ENCODE measurements around the gene TMEM98. TPM values are rescaled to one million over a fixed set of nuclear protein-coding genes. Genes with fewer than 3 reads are reported as not detected.

TMEM98 gene
- total RNA-seq, 1 donor from 2014 or later = not detected

- ChIA-PET POLR2A (no interaction called here), CTCF (interaction anchor here (4.1 kb wide), 1 partner anchor 152 kb away, joined by 35 read pairs; no protein-coding TSS in a partner anchor)
- TF ChIP-seq CTCF (IDR thresholded peaks at IDR 0.05) = no peak
- no peak for ATAC-seq (ENCODE audit: low read depth)
- Mint-ChIP-seq H3K4me3 (no peak overlapping the region), H3K4me1 (peaks cover 3% of the 10 kb centered on the region), H3K27me3 (peaks cover 39% of the 10 kb centered on the region), H3K36me3 (ENCODE audit: low read depth) (no peaks in the 10 kb centered on the region), H3K27ac (no peak overlapping the region), H3K9me3 (no peaks in the 10 kb centered on the region)
- DNase-seq = no peak
- intact Hi-C loops (cut with micrococcal nuclease) = no loop called here
Observed at GRCh38 chr17:32933881-32934280, 5.9 kb downstream of the TMEM98 start.

- no peaks in the 10 kb centered on the region for H3K36me3 Mint-ChIP-seq (ENCODE audit: low read depth)
- no peak overlapping the region for H3K27ac Mint-ChIP-seq
- DNase-seq (no peak), ATAC-seq (ENCODE audit: low read depth) (no peak)
- H3K4me1 Mint-ChIP-seq = peaks cover 3% of the 10 kb centered on the region
- H3K4me3 Mint-ChIP-seq = no peak overlapping the region
- ChIA-PET POLR2A (no interaction called here), CTCF (interaction anchor here (1.0 to 4.1 kb wide), 4 partner anchors 8 to 276 kb away, joined by 3 to 35 read pairs (median 14); partner anchors contain the start of gene MYO1D)
- intact Hi-C loops (cut with micrococcal nuclease) = no loop called here
- TF ChIP-seq CTCF (IDR thresholded peaks at IDR 0.05) = no peak
- peaks cover 30% of the 10 kb centered on the region for H3K27me3 Mint-ChIP-seq
- no peaks in the 10 kb centered on the region for H3K9me3 Mint-ChIP-seq
Observed at GRCh38 chr17:32935726-32936125, 7.8 kb downstream of the TMEM98 start.

GRCh38 chr17:32936186-32936893 is 8.4 kb downstream of the TMEM98 start:
- DNase-seq = no peak
- CTCF ChIA-PET = interaction anchor here (0.6 to 4.1 kb wide), 6 partner anchors 8 to 277 kb away, joined by 3 to 35 read pairs (median 6); partner anchors contain the start of gene MYO1D
- intact Hi-C loops (cut with micrococcal nuclease) = no loop called here
- H3K27me3 Mint-ChIP-seq = peaks cover 29% of the 10 kb centered on the region
- H3K4me1 Mint-ChIP-seq = peaks cover 3% of the 10 kb centered on the region
- POLR2A ChIA-PET = no interaction called here
- no peak overlapping the region for H3K4me3 Mint-ChIP-seq
- no peak overlapping the region for H3K27ac Mint-ChIP-seq
- no peaks in the 10 kb centered on the region for H3K9me3 Mint-ChIP-seq
- no peaks in the 10 kb centered on the region for H3K36me3 Mint-ChIP-seq (ENCODE audit: low read depth)
- TF ChIP-seq CTCF (IDR thresholded peaks at IDR 0.05) = no peak
- no peak for ATAC-seq (ENCODE audit: low read depth)

GRCh38 chr17:32936894-32937500 is 9.0 kb downstream of the TMEM98 start:
- POLR2A ChIA-PET = no interaction called here
- Mint-ChIP-seq H3K27me3 (peaks cover 26% of the 10 kb centered on the region), H3K4me3 (peak overlapping the region; percentile 28)

More at GRCh38 chr17:32936894-32937500, 9.0 kb downstream of the TMEM98 start:
- Mint-ChIP-seq H3K36me3 (ENCODE audit: low read depth) (no peaks in the 10 kb centered on the region), H3K9me3 (no peaks in the 10 kb centered on the region), H3K27ac (no peak overlapping the region), H3K4me1 (peaks cover 3% of the 10 kb centered on the region)
- CTCF ChIA-PET = interaction anchor here (0.6 to 4.1 kb wide), 6 partner anchors 8 to 278 kb away, joined by 3 to 35 read pairs (median 6); partner anchors contain the start of gene MYO1D
- intact Hi-C loops (cut with micrococcal nuclease) = loop anchor here (1.0 kb wide), 3 partner anchors 154 to 454 kb away; no protein-coding TSS in a partner anchor
- peak; percentile 34 for ATAC-seq (ENCODE audit: low read depth)
- peak; percentile 35 for DNase-seq
- TF ChIP-seq CTCF (IDR thresholded peaks at IDR 0.05) = peak; percentile 36

Measured in activated B cell treated with CpG ODN at 0.5 μM for 24 hours (primary cell).